HG03442 (cell line): ENCODE measurements around the gene LRRC4.
A peak's percentile ranks its signal among the peaks of the same experiment; 100 is the strongest.

ENCODE experiments used
- ATAC-seq: cut with Tn5 transposase; IDR thresholded peaks from one replicate; pipeline ENCODE4 v1.9.1; 2021; ENCODE audit warnings: mild to moderate bottlenecking, moderate library complexity; ENCODE audit not compliant: unreplicated experiment

Gene LRRC4, protein sequence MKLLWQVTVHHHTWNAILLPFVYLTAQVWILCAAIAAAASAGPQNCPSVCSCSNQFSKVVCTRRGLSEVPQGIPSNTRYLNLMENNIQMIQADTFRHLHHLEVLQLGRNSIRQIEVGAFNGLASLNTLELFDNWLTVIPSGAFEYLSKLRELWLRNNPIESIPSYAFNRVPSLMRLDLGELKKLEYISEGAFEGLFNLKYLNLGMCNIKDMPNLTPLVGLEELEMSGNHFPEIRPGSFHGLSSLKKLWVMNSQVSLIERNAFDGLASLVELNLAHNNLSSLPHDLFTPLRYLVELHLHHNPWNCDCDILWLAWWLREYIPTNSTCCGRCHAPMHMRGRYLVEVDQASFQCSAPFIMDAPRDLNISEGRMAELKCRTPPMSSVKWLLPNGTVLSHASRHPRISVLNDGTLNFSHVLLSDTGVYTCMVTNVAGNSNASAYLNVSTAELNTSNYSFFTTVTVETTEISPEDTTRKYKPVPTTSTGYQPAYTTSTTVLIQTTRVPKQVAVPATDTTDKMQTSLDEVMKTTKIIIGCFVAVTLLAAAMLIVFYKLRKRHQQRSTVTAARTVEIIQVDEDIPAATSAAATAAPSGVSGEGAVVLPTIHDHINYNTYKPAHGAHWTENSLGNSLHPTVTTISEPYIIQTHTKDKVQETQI

DNA sequence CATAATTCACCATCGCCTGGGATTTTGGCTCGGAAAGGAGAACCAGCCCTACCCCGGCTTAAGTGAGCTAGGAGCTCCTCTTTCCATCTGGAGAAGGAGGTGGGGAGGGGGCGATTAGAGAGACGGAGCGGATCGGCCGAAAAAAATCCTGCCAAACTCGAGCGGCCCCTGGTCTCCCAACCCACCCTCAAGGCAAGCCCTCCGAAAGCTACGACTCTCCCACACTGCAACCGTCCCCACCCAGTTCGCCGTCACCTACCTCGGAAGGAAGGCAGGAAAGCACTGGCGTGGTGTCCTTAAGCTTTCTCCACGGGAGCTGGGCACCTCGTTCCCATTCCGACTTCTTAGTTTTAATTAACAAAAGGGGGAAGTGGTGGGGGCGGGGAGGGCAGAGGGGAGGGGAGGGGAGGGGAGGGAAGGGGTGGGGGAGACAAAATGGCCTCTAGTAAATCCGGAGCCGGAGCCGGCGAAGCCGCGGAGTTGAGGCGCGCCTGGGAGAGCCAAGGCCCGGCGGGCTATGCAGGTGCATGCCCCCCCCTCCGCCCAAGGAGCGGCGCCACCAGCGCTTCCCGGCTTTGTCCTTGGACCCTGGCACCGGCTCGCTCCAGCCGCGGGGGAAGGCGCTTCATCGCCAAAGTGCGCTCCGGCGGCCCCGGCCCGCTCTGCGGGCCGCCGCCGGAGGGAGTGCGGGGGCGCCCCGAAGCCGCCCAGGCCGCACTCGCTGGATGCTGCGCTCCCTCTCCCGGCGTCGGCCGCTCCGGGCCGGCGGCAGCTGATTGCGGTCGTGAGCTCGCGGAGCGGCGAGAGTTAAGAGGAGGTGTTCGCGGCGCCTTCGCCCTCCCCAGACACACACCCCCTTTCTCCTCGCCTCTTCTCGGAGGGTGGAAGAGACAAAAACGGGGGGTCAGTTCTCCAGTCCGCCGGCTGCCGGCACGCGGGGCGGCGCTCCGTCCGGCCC, at the start of gene LRRC4:
TSS of gene LRRC4 (minus strand) at position 784 of the 958 bp plus-strand sequence. CDS start 797 bp downstream, outside the sequence.
- ATAC-seq, result peak; percentile 48

GRCh38 chr7:128080169-128080568, 48.9 kb upstream of the LRRC4 start:
- ATAC-seq, result no peak

GRCh38 chr7:128078309-128078708, 47.1 kb upstream of the LRRC4 start:
- no peak for ATAC-seq

GRCh38 chr7:128076796-128077271, 45.6 kb upstream of the LRRC4 start:
- no peak for ATAC-seq

GRCh38 chr7:128076196-128076795, 45.1 kb upstream of the LRRC4 start:
- no peak for ATAC-seq

- no peak for ATAC-seq
These were observed 44.2 kb upstream of the LRRC4 start for GRCh38 chr7:128075242-128076095.

DNA sequence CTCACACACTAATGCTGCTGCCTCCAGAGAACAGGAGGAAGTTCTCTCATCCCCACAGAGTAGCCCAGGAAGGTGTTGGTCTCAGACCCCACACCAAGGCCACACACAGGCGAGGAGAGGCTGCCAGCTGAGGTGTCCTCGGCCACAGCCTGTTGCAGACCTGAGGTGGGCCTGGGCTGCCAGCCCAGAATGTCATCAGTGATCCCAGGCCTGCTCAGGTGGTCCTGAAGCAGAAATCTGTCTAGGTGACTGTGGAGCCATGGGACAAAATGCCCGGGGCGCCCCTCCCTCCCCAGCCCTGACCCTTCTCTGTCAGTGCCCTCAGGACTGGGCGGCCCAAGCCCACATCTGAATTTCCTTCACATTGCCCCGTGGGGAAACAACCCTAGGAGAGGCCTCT, 43.5 kb upstream of the LRRC4 start:
- no peak for ATAC-seq

DNA sequence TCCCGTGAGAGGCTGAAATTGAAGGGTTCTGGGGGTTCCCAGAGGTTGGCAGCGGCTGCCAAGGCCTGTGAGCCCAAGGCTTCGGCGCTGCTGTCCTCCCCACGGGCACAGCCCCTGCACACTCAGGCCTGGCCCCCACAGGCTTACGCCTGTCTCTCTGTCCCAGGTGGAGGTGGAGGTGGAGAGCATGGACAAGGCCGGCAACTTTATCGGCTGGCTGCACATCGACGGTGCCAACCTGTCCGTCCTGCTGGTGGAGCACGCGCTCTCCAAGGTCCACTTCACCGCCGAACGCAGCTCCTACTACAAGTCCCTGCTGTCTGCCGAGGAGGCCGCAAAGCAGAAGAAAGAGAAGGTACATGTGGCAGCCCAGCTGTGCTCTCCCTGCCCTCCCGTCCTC, 43.1 kb upstream of the LRRC4 start:
- ATAC-seq, result no peak

- no peak for ATAC-seq
These were observed 42.6 kb upstream of the LRRC4 start for GRCh38 chr7:128073671-128074310.

DNA sequence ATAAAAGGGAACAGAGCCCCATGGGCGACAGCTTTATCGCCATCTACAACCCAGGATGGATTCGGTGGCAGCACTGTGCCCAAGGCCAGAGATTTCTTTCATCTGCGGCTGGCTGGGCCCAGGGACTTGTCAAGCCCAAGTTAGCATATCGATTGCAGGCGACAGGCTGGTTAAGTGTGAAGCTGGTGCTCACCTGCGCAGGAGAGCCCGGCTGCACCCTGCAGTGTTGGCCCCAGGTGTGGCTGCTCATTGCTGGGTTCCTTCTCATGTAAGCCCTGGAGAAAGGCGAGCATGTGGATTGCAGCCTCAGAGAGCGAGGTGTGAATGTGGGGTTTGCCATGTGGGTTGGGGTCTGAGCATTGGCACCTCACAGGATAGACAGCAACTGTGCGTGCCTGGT, 40.6 kb upstream of the LRRC4 start:
- ATAC-seq, result no peak

- ATAC-seq, result no peak
These were observed 40.1 kb upstream of the LRRC4 start for GRCh38 chr7:128071376-128071775.

GRCh38 chr7:128069373-128070364, 38.4 kb upstream of the LRRC4 start:
- no peak for ATAC-seq

DNA sequence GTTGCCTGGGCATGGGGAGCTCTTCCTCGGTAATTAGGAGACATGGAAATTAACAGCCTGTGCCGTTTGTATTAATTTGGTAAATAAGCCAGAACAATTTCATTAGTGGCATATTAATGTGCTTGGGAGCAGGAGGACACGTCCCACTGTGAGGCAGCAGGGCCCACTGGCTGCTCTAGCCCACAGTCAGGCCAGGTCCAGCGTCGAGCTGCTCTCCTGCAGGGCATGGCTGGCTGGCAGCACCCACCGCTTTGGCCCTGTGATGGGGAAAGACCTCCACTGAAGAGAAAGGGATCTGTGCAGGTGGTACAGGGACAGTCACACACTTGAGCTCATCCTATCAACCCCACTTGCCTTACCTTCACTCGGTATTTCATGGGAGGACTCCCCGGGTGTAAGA, 37.5 kb upstream of the LRRC4 start:
- no peak for ATAC-seq

GRCh38 chr7:128067983-128068382, 36.7 kb upstream of the LRRC4 start:
- no peak for ATAC-seq

- no peak for ATAC-seq
These were observed 35.6 kb upstream of the LRRC4 start for GRCh38 chr7:128066858-128067257.

GRCh38 chr7:128066395-128066794, 35.2 kb upstream of the LRRC4 start:
- ATAC-seq, result no peak

GRCh38 chr7:128065872-128066271, 34.6 kb upstream of the LRRC4 start:
- no peak for ATAC-seq

GRCh38 chr7:128063088-128063487, 31.9 kb upstream of the LRRC4 start:
- ATAC-seq, result no peak
